ENCODE measurements around the gene LIPI.

GRCh38 chr21:14099570-14099969 is 111.2 kb downstream of the LIPI start:
- TF ChIP-seq POLR2A (IDR thresholded peaks at IDR 0.05): no peak
- no peak for TF ChIP-seq CTCF (IDR thresholded peaks at IDR 0.05)
